ENCODE results near the gene AWAT1. TPM values are rescaled to one million over a fixed set of nuclear protein-coding genes. Genes with fewer than 3 reads are reported as not detected.

The AWAT1 gene
- total and polyA plus RNA-seq, 2 donors (not counting 3 experiments of a cell fraction or from before 2014, with no cell fraction given) = not detected

DNA sequence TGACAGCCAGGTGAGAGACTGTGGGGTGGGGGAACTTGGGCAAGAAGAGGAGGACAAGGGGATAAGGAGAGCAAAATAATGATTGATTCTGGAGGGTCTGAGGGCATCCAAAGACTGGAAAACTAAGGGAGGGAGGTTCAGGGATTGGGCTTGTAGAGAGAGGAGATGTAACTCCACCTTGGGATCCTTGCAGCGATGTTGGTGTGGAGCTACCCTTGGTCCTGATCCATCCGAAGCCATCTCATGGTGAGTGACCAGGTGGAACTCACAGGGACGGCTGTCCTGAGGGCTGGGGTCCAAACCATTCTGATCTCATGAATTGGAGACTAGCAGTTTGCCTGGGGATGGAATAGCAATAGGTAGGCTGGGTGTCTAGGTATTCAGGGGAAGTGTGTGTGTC, 46.1 kb downstream of the AWAT1 start:
- no peaks in the 10 kb centered on the region for H4K20me1 ChIP-seq (replicated peaks; ENCODE audit: control insufficient read depth, extremely low read depth, insufficient read depth, low read length)
- ChIA-PET CTCF (no interaction called here), POLR2A (no interaction called here)
- H3K4me1 ChIP-seq (ENCODE audit: control insufficient read depth, extremely low read depth, insufficient read depth, low read length) = no peaks in the 10 kb centered on the region
- no peaks in the 10 kb centered on the region for H3K9me1 ChIP-seq (replicated peaks; ENCODE audit: control insufficient read depth, extremely low read depth, insufficient read depth, low read length)
- no peak overlapping the region for H3K27ac ChIP-seq (ENCODE audit: insufficient read depth, low read depth, low read length)
- intact Hi-C loops (cut with micrococcal nuclease) (no loop called here), dilution Hi-C loops (cut with MboI; ENCODE audit: extremely low pct_ligation_motif_present, low sequenced_read_pairs) (no loop called here)
- FAIRE-seq (no peak), DNase-seq (ENCODE audit: low read depth, low spot score) (no peak)
- H3K9ac ChIP-seq (replicated peaks; ENCODE audit: extremely low read depth, insufficient read depth, low read length) = no peak overlapping the region
- H2AFZ ChIP-seq (ENCODE audit: low read depth, low read length) = no peak overlapping the region
- TF ChIP-seq MYC (IDR thresholded peaks at IDR 0.05; ENCODE audit: low read depth, low read length) (no peak), POLR2AphosphoS5 (IDR thresholded peaks at IDR 0.05; ENCODE audit: insufficient read depth, low read depth, low read length) (no peak), POLR2A (IDR thresholded peaks at IDR 0.05; ENCODE audit: low read depth, low read length) (no peak), JUN (IDR thresholded peaks at IDR 0.05; ENCODE audit: borderline replicate concordance, insufficient read depth, insufficient read length, low read depth) (no peak), FOS (IDR thresholded peaks at IDR 0.05; ENCODE audit: borderline replicate concordance, insufficient read depth, low read length) (no peak), GATA2 (IDR thresholded peaks at IDR 0.05; ENCODE audit: insufficient read depth, insufficient read length, low read depth, low read length) (no peak), MAX (IDR thresholded peaks at IDR 0.05; ENCODE audit: insufficient read depth, insufficient read length) (no peak), EZH2 (IDR thresholded peaks at IDR 0.05; ENCODE audit: borderline replicate concordance, low read depth, low read length, severe bottlenecking) (no peak)
- TF ChIP-seq, protein P1, sequence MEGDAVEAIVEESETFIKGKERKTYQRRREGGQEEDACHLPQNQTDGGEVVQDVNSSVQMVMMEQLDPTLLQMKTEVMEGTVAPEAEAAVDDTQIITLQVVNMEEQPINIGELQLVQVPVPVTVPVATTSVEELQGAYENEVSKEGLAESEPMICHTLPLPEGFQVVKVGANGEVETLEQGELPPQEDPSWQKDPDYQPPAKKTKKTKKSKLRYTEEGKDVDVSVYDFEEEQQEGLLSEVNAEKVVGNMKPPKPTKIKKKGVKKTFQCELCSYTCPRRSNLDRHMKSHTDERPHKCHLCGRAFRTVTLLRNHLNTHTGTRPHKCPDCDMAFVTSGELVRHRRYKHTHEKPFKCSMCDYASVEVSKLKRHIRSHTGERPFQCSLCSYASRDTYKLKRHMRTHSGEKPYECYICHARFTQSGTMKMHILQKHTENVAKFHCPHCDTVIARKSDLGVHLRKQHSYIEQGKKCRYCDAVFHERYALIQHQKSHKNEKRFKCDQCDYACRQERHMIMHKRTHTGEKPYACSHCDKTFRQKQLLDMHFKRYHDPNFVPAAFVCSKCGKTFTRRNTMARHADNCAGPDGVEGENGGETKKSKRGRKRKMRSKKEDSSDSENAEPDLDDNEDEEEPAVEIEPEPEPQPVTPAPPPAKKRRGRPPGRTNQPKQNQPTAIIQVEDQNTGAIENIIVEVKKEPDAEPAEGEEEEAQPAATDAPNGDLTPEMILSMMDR (IDR thresholded peaks at IDR 0.05; ENCODE audit: extremely low read depth in 1 of 2, insufficient read depth in 1 of 2, low read depth in 1 of 2, low read length in 2 of 2) = no peak
- H3K4me3 ChIP-seq (replicated peaks in 1 of 3; ENCODE audit: insufficient read depth in 1 of 3, low read depth in 1 of 3, low read length in 3 of 3) = no peak overlapping the region
- H3K4me2 ChIP-seq (ENCODE audit: insufficient read depth, low read length) = no peak overlapping the region
- H3K79me2 ChIP-seq (ENCODE audit: control insufficient read depth, insufficient read depth, low read length) = no peaks in the 10 kb centered on the region
- BruUV-seq (replicated peaks) = no TSS peak
- H3K27me3 ChIP-seq (ENCODE audit: control insufficient read depth in 2 of 2, insufficient read depth in 2 of 2, low read length in 2 of 2) = no peaks in the 10 kb centered on the region
- H3K9me3 ChIP-seq (replicated peaks; ENCODE audit: control insufficient read depth, insufficient read depth, low read length) = no peaks in the 10 kb centered on the region
- H3K36me3 ChIP-seq (ENCODE audit: control insufficient read depth in 2 of 2, extremely low read depth in 1 of 2, insufficient read depth in 2 of 2, low read length in 2 of 2) = no peaks in the 10 kb centered on the region
